HG02642 (cell line): Measurements from ENCODE around the gene CAMTA1.

ENCODE experiments used
- ATAC-seq: cut with Tn5 transposase; IDR thresholded peaks from one replicate; pipeline ENCODE4 v1.9.1; 2021; ENCODE audit warnings: mild to moderate bottlenecking; ENCODE audit not compliant: unreplicated experiment, poor library complexity

The CAMTA1 gene

GRCh38 chr1:7574121-7575040 is 789.1 kb downstream of the CAMTA1 start:
- no peak for ATAC-seq

GRCh38 chr1:7575041-7575400 is 789.8 kb downstream of the CAMTA1 start:
- ATAC-seq, result no peak

GRCh38 chr1:7576946-7577657 is 791.8 kb downstream of the CAMTA1 start:
- ATAC-seq, result no peak

GRCh38 chr1:7578206-7578605 is 793.0 kb downstream of the CAMTA1 start:
- no peak for ATAC-seq

GRCh38 chr1:7579016-7579415 is 793.8 kb downstream of the CAMTA1 start:
- no peak for ATAC-seq

- no peak for ATAC-seq
Measured at GRCh38 chr1:7579831-7580804, 794.9 kb downstream of the CAMTA1 start.

- no peak for ATAC-seq
Measured at GRCh38 chr1:7580923-7581753, 795.9 kb downstream of the CAMTA1 start.

GRCh38 chr1:7581754-7582459 is 796.7 kb downstream of the CAMTA1 start:
- ATAC-seq, result no peak

- ATAC-seq, result no peak
Measured at GRCh38 chr1:7582460-7582972, 797.3 kb downstream of the CAMTA1 start.

GRCh38 chr1:7583291-7584096 is 798.2 kb downstream of the CAMTA1 start:
- ATAC-seq, result no peak

- no peak for ATAC-seq
Measured at GRCh38 chr1:7584157-7584556, 798.9 kb downstream of the CAMTA1 start.

- ATAC-seq, result no peak
Measured at GRCh38 chr1:7584643-7585042, 799.4 kb downstream of the CAMTA1 start.

GRCh38 chr1:7585216-7585907 is 800.1 kb downstream of the CAMTA1 start:
- no peak for ATAC-seq

- ATAC-seq, result no peak
Measured at GRCh38 chr1:7586031-7586941, 801.0 kb downstream of the CAMTA1 start.

GRCh38 chr1:7587108-7587772 is 802.0 kb downstream of the CAMTA1 start:
- ATAC-seq, result no peak
